K562 (cell line): ENCODE results near the gene ITPR1. TPM values are rescaled to one million over a fixed set of nuclear protein-coding genes. Genes with fewer than 3 reads are reported as not detected.

Experiments used
- BCOR ChIP-seq: fragments of 450-650 bp; IDR thresholded peaks from 2 replicates; pipeline ENCODE4 v1.6.1; 2016
- CEBPB ChIP-seq: fragments of 450-650 bp; IDR thresholded peaks from 2 replicates; pipeline ENCODE4 v1.6.1; 2016; ENCODE audit warnings: missing genetic modification characterization, missing compliant biosample characterization
- EHMT2 ChIP-seq: fragments of 450-650 bp; IDR thresholded peaks from 2 replicates; pipeline ENCODE4 v1.6.1; 2018; ENCODE audit warnings: antibody characterized with exemption
- FIP1L1 ChIP-seq: fragments of 200-400 bp; formaldehyde crosslinking; IDR thresholded peaks from 2 replicates; pipeline ENCODE4 v1.6.1; 2018; ENCODE audit warnings: mild to moderate bottlenecking, low read depth, low read length; ENCODE audit not compliant: poor library complexity, severe bottlenecking
- MEF2A ChIP-seq: IDR thresholded peaks from 2 replicates; pipeline ENCODE4 v1.6.1; 2011; ENCODE audit warnings: low read depth, mild to moderate bottlenecking, low read length, moderate library complexity; ENCODE audit not compliant: control insufficient read depth
- NR3C1 ChIP-seq: sonication (generic); formaldehyde crosslinking; IDR thresholded peaks from 2 replicates; pipeline ENCODE4 v1.8.1; 2022; ENCODE audit warnings: missing genetic modification reagents
- PBX2 ChIP-seq, 2 experiments: IDR thresholded peaks in 1 of 2; conservative IDR thresholded peaks in 1 of 2; 2 replicates each; pipeline ENCODE4 v1.6.1; 2016; ENCODE audit warnings: low read depth in 2 of 2, mild to moderate bottlenecking in 1 of 2, missing compliant biosample characterization in 1 of 2, missing genetic modification characterization in 1 of 2, moderate library complexity in 1 of 2
- POLR2B ChIP-seq: fragments of 450-650 bp; IDR thresholded peaks from 2 replicates; pipeline ENCODE4 v1.6.1; 2018; ENCODE audit warnings: low read depth; ENCODE audit not compliant: partially characterized antibody
- RAD21 ChIP-seq, 2 experiments: fragments of 250-450 bp in 1 of 2; fragments of 450-650 bp in 1 of 2; sonication (Bioruptor Pico) in 1 of 2; formaldehyde crosslinking in 1 of 2; IDR thresholded peaks in 1 of 2; conservative IDR thresholded peaks in 1 of 2; 2 replicates each; pipeline versions ENCODE4 v1.4.0 to v1.8.0; 2020 to 2022; ENCODE audit warnings: mild to moderate bottlenecking in 2 of 2, moderate library complexity in 1 of 2
- RFX5 ChIP-seq: IDR thresholded peaks from 2 replicates; pipeline ENCODE4 v1.6.1; 2011; ENCODE audit warnings: low read depth, mild to moderate bottlenecking, improper control_type of control experiment, low read length
- SMARCC2 ChIP-seq: fragments of 450-650 bp; IDR thresholded peaks from 2 replicates; pipeline ENCODE4 v1.6.1; 2017; ENCODE audit warnings: antibody characterized with exemption, moderate library complexity, mild to moderate bottlenecking, low read depth
- TSC22D4 ChIP-seq: fragments of 450-650 bp; IDR thresholded peaks from 2 replicates; pipeline ENCODE4 v1.6.1; 2016; ENCODE audit warnings: missing genetic modification characterization, missing biosample characterization, control low read depth
- ZBTB17 ChIP-seq: fragments of 450-650 bp; formaldehyde crosslinking; IDR thresholded peaks from 2 replicates; pipeline ENCODE4 v1.4.0; 2020; ENCODE audit warnings: mild to moderate bottlenecking
- ZNF121 ChIP-seq: sonication (generic); formaldehyde crosslinking; conservative IDR thresholded peaks from 2 replicates; pipeline ENCODE4 v1.8.0; 2022; ENCODE audit warnings: missing genetic modification reagents
- ZNF644 ChIP-seq: fragments of 200-800 bp; sonication (Bioruptor generic); IDR thresholded peaks from 2 replicates; pipeline ENCODE4 v1.6.1; 2016; ENCODE audit warnings: low read depth, missing genetic modification characterization, missing compliant biosample characterization
- ZNF695 ChIP-seq: fragments of 450-650 bp; formaldehyde crosslinking; IDR thresholded peaks from 2 replicates; pipeline ENCODE4 v1.4.0; 2020; ENCODE audit warnings: mild to moderate bottlenecking, moderate library complexity
- polyA plus RNA-seq, 8 experiments: library from polyadenylated mRNA; depleted of rRNA in 4 of 8; stranded (reverse) in 5 of 8; unstranded in 3 of 8; fragments of >200 nt; fragmentation: Nextera tagmentation in 2 of 8; fragmentation: Illumina TruSeq in 1 of 8; extraction: Ambion mirVana in 2 of 8; extraction: Trizol in 1 of 8; gene quantifications; 2 replicates each; pipeline versions ENCODE4 v1.2.1 to v1.2.3, GENCODE V29; 2011 to 2014; ENCODE audit warnings: inconsistent platforms in 1 of 8, missing spikeins in 1 of 8
- total RNA-seq, 7 experiments: library from RNA; depleted of rRNA in 6 of 7; stranded (reverse); fragments of >200 nt in 6 of 7; fragmentation: Illumina TruSeq in 2 of 7; extraction: Trizol in 2 of 7; gene quantifications; 2 replicates each; pipeline versions ENCODE4 v1.2.1 to v1.2.3, GENCODE V29; 2011 to 2021; ENCODE audit warnings: low replicate concordance in 1 of 7
- TF ChIP-seq, protein P1 (sequence below): fragments of 250-450 bp; sonication (Bioruptor Pico); IDR thresholded peaks from 2 replicates; pipeline ENCODE4 v1.8.0; 2021; ENCODE audit warnings: mild to moderate bottlenecking, moderate library complexity
- TF ChIP-seq, protein P2 (sequence below): fragments of 250-450 bp; sonication (Bioruptor Pico); IDR thresholded peaks from 2 replicates; pipeline ENCODE4 v1.8.0; 2021; ENCODE audit warnings: moderate library complexity, mild to moderate bottlenecking, inconsistent platforms
- TF ChIP-seq, protein P3 (sequence below): sonication (generic); formaldehyde crosslinking; IDR thresholded peaks from 2 replicates; pipeline ENCODE4 v1.5.0; 2020; ENCODE audit warnings: missing genetic modification reagents

The ITPR1 gene
- total and polyA plus RNA-seq, 9 of the 15 experiments (the other 6 are each of a cell fraction or from before 2014, with no cell fraction given): 22.4 to 40.0 (median 27.4) TPM

DNA sequence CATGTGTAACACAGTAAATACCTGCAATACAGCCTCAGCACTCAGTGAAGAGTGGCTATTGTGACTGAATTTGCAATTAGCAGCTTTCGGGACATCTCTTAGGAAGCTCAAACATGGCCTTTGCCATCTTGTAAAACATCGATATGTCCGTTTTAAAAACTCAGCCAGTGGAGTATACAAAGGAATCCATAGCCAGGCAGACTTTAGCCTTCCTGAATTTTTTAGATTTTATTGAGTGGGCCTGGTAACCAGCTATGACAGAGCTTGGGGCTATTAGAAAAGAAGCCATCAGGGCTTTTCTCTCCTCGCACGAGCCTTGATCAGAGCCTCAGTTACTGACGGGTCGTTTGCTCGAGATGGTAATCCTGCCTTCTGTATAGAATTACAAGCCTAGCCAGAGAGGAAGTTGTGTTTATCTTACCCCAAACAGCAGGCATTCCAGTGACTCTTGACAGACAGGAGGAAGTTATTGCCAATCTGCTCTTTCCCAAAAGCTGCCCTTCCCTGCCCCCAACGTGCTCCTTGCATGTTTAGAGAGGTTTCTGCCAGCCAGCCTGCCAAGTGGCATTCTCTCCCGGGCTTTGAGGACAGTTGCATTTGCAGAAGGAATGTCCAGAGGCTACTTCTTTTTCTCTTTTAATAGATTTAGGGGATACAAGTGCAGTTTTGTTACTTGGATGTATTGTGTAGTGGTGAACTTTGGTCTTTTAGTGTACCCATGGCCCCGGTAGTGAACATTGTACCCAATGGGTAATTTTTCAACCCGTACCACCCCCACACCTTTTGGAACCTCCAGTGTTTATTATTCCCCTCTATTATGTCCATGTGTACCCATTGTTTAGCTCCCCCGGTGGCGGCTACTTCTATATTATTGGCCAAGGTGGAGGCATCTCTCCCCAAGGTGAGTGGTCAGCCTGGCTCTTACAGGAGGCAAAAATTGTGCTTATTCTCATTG lies 40.6 kb downstream of the ITPR1 start (continued):
- TF ChIP-seq PBX2 (CRISPR knock-in tag; IDR thresholded peaks at IDR 0.05; ENCODE audit: low read depth): peak; percentile 80
- TF ChIP-seq PBX2 (tag; conservative IDR thresholded peaks at IDR 0.05; ENCODE audit: low read depth): peak; percentile 98
- TF ChIP-seq, protein P1, sequence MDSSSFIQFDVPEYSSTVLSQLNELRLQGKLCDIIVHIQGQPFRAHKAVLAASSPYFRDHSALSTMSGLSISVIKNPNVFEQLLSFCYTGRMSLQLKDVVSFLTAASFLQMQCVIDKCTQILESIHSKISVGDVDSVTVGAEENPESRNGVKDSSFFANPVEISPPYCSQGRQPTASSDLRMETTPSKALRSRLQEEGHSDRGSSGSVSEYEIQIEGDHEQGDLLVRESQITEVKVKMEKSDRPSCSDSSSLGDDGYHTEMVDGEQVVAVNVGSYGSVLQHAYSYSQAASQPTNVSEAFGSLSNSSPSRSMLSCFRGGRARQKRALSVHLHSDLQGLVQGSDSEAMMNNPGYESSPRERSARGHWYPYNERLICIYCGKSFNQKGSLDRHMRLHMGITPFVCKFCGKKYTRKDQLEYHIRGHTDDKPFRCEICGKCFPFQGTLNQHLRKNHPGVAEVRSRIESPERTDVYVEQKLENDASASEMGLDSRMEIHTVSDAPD: no peak
- peak; percentile 82 for TF ChIP-seq BCOR
- peak; percentile 94 for TF ChIP-seq SMARCC2
- peak in 1 of 2 experiments; percentile 43; a peak in 2 of 4 replicates for TF ChIP-seq RAD21 (CRISPR knock-in tag; conservative IDR thresholded peaks at IDR 0.05 in 1 of 2, IDR thresholded peaks at IDR 0.05 in 1 of 2)
- no peak for TF ChIP-seq ZNF695 (CRISPR knock-in tag)
- TF ChIP-seq RFX5: no peak
- TF ChIP-seq, protein P2, sequence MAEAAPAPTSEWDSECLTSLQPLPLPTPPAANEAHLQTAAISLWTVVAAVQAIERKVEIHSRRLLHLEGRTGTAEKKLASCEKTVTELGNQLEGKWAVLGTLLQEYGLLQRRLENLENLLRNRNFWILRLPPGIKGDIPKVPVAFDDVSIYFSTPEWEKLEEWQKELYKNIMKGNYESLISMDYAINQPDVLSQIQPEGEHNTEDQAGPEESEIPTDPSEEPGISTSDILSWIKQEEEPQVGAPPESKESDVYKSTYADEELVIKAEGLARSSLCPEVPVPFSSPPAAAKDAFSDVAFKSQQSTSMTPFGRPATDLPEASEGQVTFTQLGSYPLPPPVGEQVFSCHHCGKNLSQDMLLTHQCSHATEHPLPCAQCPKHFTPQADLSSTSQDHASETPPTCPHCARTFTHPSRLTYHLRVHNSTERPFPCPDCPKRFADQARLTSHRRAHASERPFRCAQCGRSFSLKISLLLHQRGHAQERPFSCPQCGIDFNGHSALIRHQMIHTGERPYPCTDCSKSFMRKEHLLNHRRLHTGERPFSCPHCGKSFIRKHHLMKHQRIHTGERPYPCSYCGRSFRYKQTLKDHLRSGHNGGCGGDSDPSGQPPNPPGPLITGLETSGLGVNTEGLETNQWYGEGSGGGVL (CRISPR knock-in tag): no peak
- TF ChIP-seq ZBTB17: peak; percentile 39; the same call in 1 of the 2 replicates
- TF ChIP-seq, protein P3, sequence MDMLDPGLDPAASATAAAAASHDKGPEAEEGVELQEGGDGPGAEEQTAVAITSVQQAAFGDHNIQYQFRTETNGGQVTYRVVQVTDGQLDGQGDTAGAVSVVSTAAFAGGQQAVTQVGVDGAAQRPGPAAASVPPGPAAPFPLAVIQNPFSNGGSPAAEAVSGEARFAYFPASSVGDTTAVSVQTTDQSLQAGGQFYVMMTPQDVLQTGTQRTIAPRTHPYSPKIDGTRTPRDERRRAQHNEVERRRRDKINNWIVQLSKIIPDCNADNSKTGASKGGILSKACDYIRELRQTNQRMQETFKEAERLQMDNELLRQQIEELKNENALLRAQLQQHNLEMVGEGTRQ (CRISPR knock-in tag): no peak
- TF ChIP-seq ZNF644 (tag): peak; percentile 82
- TF ChIP-seq FIP1L1: no peak
- TF ChIP-seq NR3C1 (CRISPR knock-in tag): no peak
- no peak for TF ChIP-seq ZNF121 (CRISPR knock-in tag)
- TF ChIP-seq MEF2A: no peak; the same call in 1 of the 2 replicates
- TF ChIP-seq EHMT2: no peak
- no peak for TF ChIP-seq TSC22D4 (tag)
- TF ChIP-seq CEBPB (tag): peak; percentile 74
- TF ChIP-seq POLR2B: no peak
